Gastroesophageal sphincter (tissue), 3 donors: ENCODE data around the gene CDK5.

Source experiments
- EP300 ChIP-seq: sonication (generic); formaldehyde crosslinking; IDR thresholded peaks from one replicate; pipeline ENCODE4 v1.6.1; 2017; ENCODE audit warnings: antibody characterized with exemption, mild to moderate bottlenecking
- POLR2A ChIP-seq, 2 donors: fragments of 450-650 bp; IDR thresholded peaks; one replicate each; pipeline ENCODE4 v1.6.1; 2017; ENCODE audit warnings: antibody characterized with exemption in 2 of 2, mild to moderate bottlenecking in 2 of 2, moderate library complexity in 1 of 2
- POLR2AphosphoS5 ChIP-seq: sonication (generic); formaldehyde crosslinking; IDR thresholded peaks from one replicate; pipeline ENCODE4 v1.6.1; 2017; ENCODE audit warnings: antibody characterized with exemption
- TF ChIP-seq, protein P1 (sequence below), 4 experiments: fragments of 200-600 bp in 2 of 4; fragments of 450-650 bp in 2 of 4; sonication (generic) in 1 of 4; IDR thresholded peaks; one replicate each; pipeline ENCODE4 v1.5.1; 2017 to 2019; ENCODE audit warnings: antibody characterized with exemption in 4 of 4, mild to moderate bottlenecking in 2 of 4, moderate library complexity in 2 of 4

DNA sequence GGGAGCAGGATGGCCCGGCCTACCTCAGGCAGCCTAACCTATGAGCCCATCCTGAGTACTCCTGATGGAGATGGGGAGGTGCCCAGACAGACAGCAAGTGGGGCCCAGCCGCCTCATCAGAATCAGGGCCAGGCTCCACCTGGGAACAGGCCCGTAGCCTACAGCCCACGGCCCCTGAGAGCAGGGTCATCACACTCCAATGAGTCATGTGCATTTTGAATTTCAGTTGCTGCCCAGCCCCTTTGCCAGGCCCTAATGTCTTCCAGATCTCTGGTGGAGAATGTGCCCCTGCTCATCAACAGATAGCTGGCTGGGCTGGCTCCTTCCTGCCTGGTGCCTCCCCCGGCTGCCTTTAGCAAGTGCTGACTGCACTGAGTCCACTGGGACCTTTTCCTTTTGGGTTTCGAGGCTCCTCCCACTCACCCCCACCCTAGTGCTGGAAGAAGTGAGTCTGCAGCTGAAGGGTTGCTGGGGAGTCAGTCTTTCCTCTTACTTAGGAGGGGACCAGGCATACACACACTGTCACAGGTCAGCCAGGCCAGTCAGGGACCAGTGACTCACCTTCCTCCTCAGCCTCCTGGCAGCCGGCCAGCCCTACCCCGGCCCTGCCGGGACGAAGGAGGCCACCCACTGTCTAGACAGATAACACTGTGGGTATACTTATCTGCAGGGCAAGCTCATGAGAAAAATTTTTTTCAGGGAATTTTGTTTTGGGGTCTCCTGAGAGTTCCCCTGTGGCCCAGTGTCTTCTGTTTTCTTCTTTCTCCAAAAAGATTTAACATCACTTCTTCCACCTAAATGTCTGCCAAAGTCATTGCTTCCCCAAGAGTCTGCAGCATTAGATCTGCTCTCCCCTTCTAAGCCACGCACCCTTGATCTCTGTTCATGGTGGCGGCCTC, 18.5 kb downstream of the CDK5 start:
- TF ChIP-seq POLR2A (IDR thresholded peaks at IDR 0.05) (no peak), POLR2AphosphoS5 (peak; percentile 21), EP300 (no peak)
- TF ChIP-seq, protein P1, sequence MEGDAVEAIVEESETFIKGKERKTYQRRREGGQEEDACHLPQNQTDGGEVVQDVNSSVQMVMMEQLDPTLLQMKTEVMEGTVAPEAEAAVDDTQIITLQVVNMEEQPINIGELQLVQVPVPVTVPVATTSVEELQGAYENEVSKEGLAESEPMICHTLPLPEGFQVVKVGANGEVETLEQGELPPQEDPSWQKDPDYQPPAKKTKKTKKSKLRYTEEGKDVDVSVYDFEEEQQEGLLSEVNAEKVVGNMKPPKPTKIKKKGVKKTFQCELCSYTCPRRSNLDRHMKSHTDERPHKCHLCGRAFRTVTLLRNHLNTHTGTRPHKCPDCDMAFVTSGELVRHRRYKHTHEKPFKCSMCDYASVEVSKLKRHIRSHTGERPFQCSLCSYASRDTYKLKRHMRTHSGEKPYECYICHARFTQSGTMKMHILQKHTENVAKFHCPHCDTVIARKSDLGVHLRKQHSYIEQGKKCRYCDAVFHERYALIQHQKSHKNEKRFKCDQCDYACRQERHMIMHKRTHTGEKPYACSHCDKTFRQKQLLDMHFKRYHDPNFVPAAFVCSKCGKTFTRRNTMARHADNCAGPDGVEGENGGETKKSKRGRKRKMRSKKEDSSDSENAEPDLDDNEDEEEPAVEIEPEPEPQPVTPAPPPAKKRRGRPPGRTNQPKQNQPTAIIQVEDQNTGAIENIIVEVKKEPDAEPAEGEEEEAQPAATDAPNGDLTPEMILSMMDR (IDR thresholded peaks at IDR 0.05), result no peak
